ENCODE results near the gene ORAI3. TPM values are rescaled to one million over a fixed set of nuclear protein-coding genes. Genes with fewer than 3 reads are reported as not detected.

ORAI3 gene
- total and polyA plus RNA-seq, 7 experiments from 2014 or later = 6.0 to 29.8 (median 17.8) TPM

- POLR2A ChIA-PET = interaction anchor here (0.6 to 2.1 kb wide), 8 partner anchors 20 to 159 kb away, joined by 3 to 7 read pairs (median 4); partner anchors contain the start of genes HSD3B7, KAT8, STX4 and VKORC1
- Histone ChIP-seq H3K27me3 (ENCODE audit: control insufficient read depth in 2 of 2, insufficient read depth in 2 of 2, low read length in 2 of 2) (no peaks in the 10 kb centered on the region), H3K9me3 (ENCODE audit: control insufficient read depth in 2 of 3, low read length in 3 of 3) (no peaks in the 10 kb centered on the region), H3K36me3 (ENCODE audit: control insufficient read depth in 2 of 3, insufficient read depth in 3 of 3, low read length in 3 of 3) (peaks cover 12 to 45% (median 13%) of the 10 kb centered on the region in 3 experiments), H3K4me3 (ENCODE audit: low read length) (peak overlapping the region; percentile 32), H3K27ac (ENCODE audit: low read depth, low read length) (peak overlapping the region; percentile 93), H3K4me1 (ENCODE audit: control insufficient read depth in 2 of 2, insufficient read depth in 2 of 2, low read length in 2 of 2) (peaks cover 16 to 22% of the 10 kb centered on the region in 2 donors)
- H3K36me3 Mint-ChIP-seq = peaks cover 13 to 28% (median 19%) of the 10 kb centered on the region in 5 donors
- H3K27ac Mint-ChIP-seq = peak overlapping the region; percentile 87 to 97 (median 91)
- H3K4me3 Mint-ChIP-seq = peak overlapping the region; percentile 81 to 96 (median 90)
- CTCF ChIA-PET = interaction anchor here (1.0 to 1.1 kb wide), 2 partner anchors 114 to 502 kb away, joined by 3 to 5 read pairs; no protein-coding TSS in a partner anchor
- intact Hi-C loops (cut with micrococcal nuclease) = loop anchor here (5.0 to 10.0 kb wide), 2 partner anchors 39 to 916 kb away; partner anchors contain the start of gene ZNF267 (in 1 of the 2)
- DNase-seq = peak in 1 of 9 donors; percentile 70
- H3K9me3 Mint-ChIP-seq = no peaks in the 10 kb centered on the region
- peaks cover 23 to 44% (median 32%) of the 10 kb centered on the region in 7 donors for H3K4me1 Mint-ChIP-seq
- peaks cover 0 to 3% (median 0%) of the 10 kb centered on the region in 5 donors for H3K27me3 Mint-ChIP-seq
- ATAC-seq = peak; percentile 40
Measured at GRCh38 chr16:30958175-30959079, 9.6 kb downstream of the ORAI3 start.

- H3K27ac Mint-ChIP-seq = peak overlapping the region in 2 of 9 donors; percentile 15 to 38
- no peaks in the 10 kb centered on the region for H3K27me3 ChIP-seq (ENCODE audit: control insufficient read depth in 2 of 2, insufficient read depth in 2 of 2, low read length in 2 of 2)
- peaks cover 23 to 37% (median 31%) of the 10 kb centered on the region in 7 donors for H3K4me1 Mint-ChIP-seq
- no peak overlapping the region for H3K4me3 ChIP-seq (ENCODE audit: low read length)
- H3K27me3 Mint-ChIP-seq = peaks cover 0 to 3% (median 0%) of the 10 kb centered on the region in 5 donors
- CTCF ChIA-PET = no interaction called here
- ATAC-seq (no peak), DNase-seq (no peak)
- POLR2A ChIA-PET = interaction anchor here (0.6 to 1.0 kb wide), 2 partner anchors 73 to 216 kb away, joined by 3 read pairs; no protein-coding TSS in a partner anchor
- peaks cover 16 to 20% of the 10 kb centered on the region in 2 donors for H3K4me1 ChIP-seq (ENCODE audit: control insufficient read depth in 2 of 2, insufficient read depth in 2 of 2, low read length in 2 of 2)
- intact Hi-C loops (cut with micrococcal nuclease) = no loop called here
- no peaks in the 10 kb centered on the region for H3K9me3 Mint-ChIP-seq
- peaks cover 14 to 45% (median 24%) of the 10 kb centered on the region in 5 donors for H3K36me3 Mint-ChIP-seq
- H3K4me3 Mint-ChIP-seq = no peak overlapping the region
- peaks cover 12 to 75% (median 16%) of the 10 kb centered on the region in 3 experiments for H3K36me3 ChIP-seq (ENCODE audit: control insufficient read depth in 2 of 3, insufficient read depth in 3 of 3, low read length in 3 of 3)
- H3K9me3 ChIP-seq (ENCODE audit: control insufficient read depth in 2 of 3, low read length in 3 of 3) = no peaks in the 10 kb centered on the region
- no peak overlapping the region for H3K27ac ChIP-seq (ENCODE audit: low read depth, low read length)
Measured at GRCh38 chr16:30961384-30961783, 12.5 kb downstream of the ORAI3 start.

DNA sequence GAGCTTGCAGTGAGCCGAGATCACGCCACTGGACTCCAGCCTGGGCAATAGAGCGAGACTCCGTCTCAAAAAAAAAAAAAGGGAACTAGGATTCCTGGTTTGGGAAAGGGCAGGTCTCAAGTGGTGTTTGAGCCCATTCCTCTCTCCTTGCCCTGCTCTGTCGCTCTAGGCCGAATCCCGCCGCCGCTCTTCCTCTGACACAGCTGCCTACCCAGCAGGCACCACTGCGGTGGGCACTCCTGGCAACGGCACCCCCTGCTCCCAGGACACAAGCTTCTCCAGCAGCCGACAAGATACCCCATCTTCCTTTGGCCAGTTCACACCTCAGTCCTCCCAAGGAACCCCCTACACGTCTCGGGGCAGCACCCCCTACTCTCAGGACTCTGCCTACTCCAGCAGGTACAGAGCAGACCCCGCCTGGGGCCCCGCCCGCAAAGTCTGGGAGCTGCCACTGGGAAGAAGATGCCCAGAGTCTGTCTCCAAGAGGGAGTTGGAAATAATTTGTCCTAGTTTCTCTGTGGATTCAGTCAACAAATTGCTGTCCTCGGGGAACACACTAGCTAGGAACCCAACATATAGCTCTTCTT is 15.2 kb downstream of the ORAI3 start:
- peak overlapping the region in 1 of 10 donors; percentile 26 for H3K4me3 Mint-ChIP-seq
- peaks cover 15 to 60% (median 32%) of the 10 kb centered on the region in 5 donors for H3K36me3 Mint-ChIP-seq
- intact Hi-C loops (cut with micrococcal nuclease) = no loop called here
- H3K4me1 Mint-ChIP-seq = peaks cover 14 to 27% (median 22%) of the 10 kb centered on the region in 7 donors
- ChIA-PET CTCF (no interaction called here), POLR2A (interaction anchor here (0.9 kb wide), 1 partner anchor 155 kb away, joined by 8 read pairs; no protein-coding TSS in a partner anchor)
- no peaks in the 10 kb centered on the region for H3K27me3 Mint-ChIP-seq
- no peak overlapping the region for H3K27ac ChIP-seq (ENCODE audit: low read depth, low read length)
- H3K27ac Mint-ChIP-seq = no peak overlapping the region
- ATAC-seq = peak; percentile 20
- DNase-seq = no peak
- H3K9me3 ChIP-seq (ENCODE audit: control insufficient read depth in 2 of 3, low read length in 3 of 3) = no peaks in the 10 kb centered on the region
- H3K27me3 ChIP-seq (ENCODE audit: control insufficient read depth in 2 of 2, insufficient read depth in 2 of 2, low read length in 2 of 2) = no peaks in the 10 kb centered on the region
- H3K36me3 ChIP-seq (ENCODE audit: control insufficient read depth in 2 of 3, insufficient read depth in 3 of 3, low read length in 3 of 3) = peaks cover 12 to 95% (median 23%) of the 10 kb centered on the region in 3 experiments
- no peak overlapping the region for H3K4me3 ChIP-seq (ENCODE audit: low read length)
- H3K9me3 Mint-ChIP-seq = no peaks in the 10 kb centered on the region
- H3K4me1 ChIP-seq (ENCODE audit: control insufficient read depth in 2 of 2, insufficient read depth in 2 of 2, low read length in 2 of 2) = peaks cover 3 to 6% of the 10 kb centered on the region in 2 donors

- Histone ChIP-seq H3K27me3 (ENCODE audit: control insufficient read depth in 2 of 2, insufficient read depth in 2 of 2, low read length in 2 of 2) (no peaks in the 10 kb centered on the region), H3K36me3 (ENCODE audit: control insufficient read depth in 2 of 3, insufficient read depth in 3 of 3, low read length in 3 of 3) (peaks cover 17 to 95% (median 23%) of the 10 kb centered on the region in 3 experiments), H3K4me3 (ENCODE audit: low read length) (no peak overlapping the region), H3K27ac (ENCODE audit: low read depth, low read length) (no peak overlapping the region), H3K9me3 (ENCODE audit: control insufficient read depth in 2 of 3, low read length in 3 of 3) (no peaks in the 10 kb centered on the region), H3K4me1 (ENCODE audit: control insufficient read depth in 2 of 2, insufficient read depth in 2 of 2, low read length in 2 of 2) (no peaks in the 10 kb centered on the region)
- Mint-ChIP-seq H3K36me3 (peaks cover 17 to 64% (median 29%) of the 10 kb centered on the region in 5 donors), H3K9me3 (no peaks in the 10 kb centered on the region), H3K4me3 (no peak overlapping the region), H3K27me3 (no peaks in the 10 kb centered on the region), H3K27ac (peak overlapping the region in 1 of 9 donors; percentile 51), H3K4me1 (peaks cover 7 to 20% (median 16%) of the 10 kb centered on the region in 7 donors)
- ATAC-seq (no peak), DNase-seq (no peak)
- intact Hi-C loops (cut with micrococcal nuclease) = no loop called here
- CTCF ChIA-PET = no interaction called here
- POLR2A ChIA-PET = no interaction called here
Measured at GRCh38 chr16:30964574-30965226, 15.8 kb downstream of the ORAI3 start.

DNA sequence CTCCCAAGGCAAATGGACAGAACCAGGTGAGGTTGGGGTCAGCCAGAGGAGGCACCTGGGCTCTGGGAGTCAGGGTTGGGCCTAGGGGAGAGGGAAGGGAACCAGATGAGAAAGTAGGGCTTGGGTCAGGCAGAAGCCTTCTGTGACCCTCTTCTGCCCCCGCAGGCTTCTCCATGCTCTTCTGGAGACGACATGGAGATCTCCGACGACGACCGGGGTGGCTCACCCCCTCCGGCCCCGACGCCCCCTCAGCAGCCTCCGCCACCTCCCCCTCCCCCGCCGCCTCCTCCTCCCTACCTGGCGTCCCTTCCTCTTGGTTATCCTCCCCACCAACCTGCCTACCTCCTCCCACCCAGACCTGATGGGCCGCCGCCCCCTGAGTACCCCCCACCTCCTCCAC is 16.6 kb downstream of the ORAI3 start:
- no peak for DNase-seq
- Histone ChIP-seq H3K27ac (ENCODE audit: low read depth, low read length) (no peak overlapping the region), H3K9me3 (ENCODE audit: control insufficient read depth in 2 of 3, low read length in 3 of 3) (no peaks in the 10 kb centered on the region), H3K27me3 (ENCODE audit: control insufficient read depth in 2 of 2, insufficient read depth in 2 of 2, low read length in 2 of 2) (no peaks in the 10 kb centered on the region), H3K36me3 (ENCODE audit: control insufficient read depth in 2 of 3, insufficient read depth in 3 of 3, low read length in 3 of 3) (peaks cover 17 to 93% (median 18%) of the 10 kb centered on the region in 3 experiments), H3K4me3 (ENCODE audit: low read length) (no peak overlapping the region), H3K4me1 (ENCODE audit: control insufficient read depth in 2 of 2, insufficient read depth in 2 of 2, low read length in 2 of 2) (no peaks in the 10 kb centered on the region)
- Mint-ChIP-seq H3K27ac (no peak overlapping the region), H3K4me1 (peaks cover under 1 to 13% (median 8%) of the 10 kb centered on the region in 7 donors), H3K9me3 (no peaks in the 10 kb centered on the region), H3K4me3 (no peak overlapping the region), H3K36me3 (peaks cover 11 to 58% (median 23%) of the 10 kb centered on the region in 5 donors), H3K27me3 (no peaks in the 10 kb centered on the region)
- ChIA-PET POLR2A (no interaction called here), CTCF (no interaction called here)
- no peak for ATAC-seq
- intact Hi-C loops (cut with micrococcal nuclease) = no loop called here

- DNase-seq (no peak), ATAC-seq (no peak)
- no peak overlapping the region for H3K4me3 ChIP-seq (ENCODE audit: low read length)
- no peaks in the 10 kb centered on the region for H3K9me3 ChIP-seq (ENCODE audit: control insufficient read depth in 2 of 3, low read length in 3 of 3)
- H3K36me3 ChIP-seq (ENCODE audit: control insufficient read depth in 2 of 3, insufficient read depth in 3 of 3, low read length in 3 of 3) = peaks cover 15 to 93% (median 17%) of the 10 kb centered on the region in 3 experiments
- intact Hi-C loops (cut with micrococcal nuclease) = no loop called here
- Mint-ChIP-seq H3K4me1 (peaks cover 0 to 18% (median 5%) of the 10 kb centered on the region in 7 donors), H3K27ac (peak overlapping the region in 2 of 9 donors; percentile 19 to 31), H3K36me3 (peaks cover 18 to 62% (median 27%) of the 10 kb centered on the region in 5 donors), H3K27me3 (no peaks in the 10 kb centered on the region), H3K4me3 (no peak overlapping the region), H3K9me3 (no peaks in the 10 kb centered on the region)
- no peaks in the 10 kb centered on the region for H3K27me3 ChIP-seq (ENCODE audit: control insufficient read depth in 2 of 2, insufficient read depth in 2 of 2, low read length in 2 of 2)
- H3K4me1 ChIP-seq (ENCODE audit: control insufficient read depth in 2 of 2, insufficient read depth in 2 of 2, low read length in 2 of 2) = no peaks in the 10 kb centered on the region
- ChIA-PET POLR2A (no interaction called here), CTCF (no interaction called here)
- H3K27ac ChIP-seq (ENCODE audit: low read depth, low read length) = no peak overlapping the region
Measured at GRCh38 chr16:30966033-30966619, 17.3 kb downstream of the ORAI3 start.
